Right atrium auricular region (tissue), 2 donors: ENCODE measurements around the gene ABCC6. TPM values are rescaled to one million over a fixed set of nuclear protein-coding genes. Genes with fewer than 3 reads are reported as not detected.
"Not testable (repeated sequence)": the region's sequence is repeated elsewhere in the genome, so short reads cannot be mapped to it uniquely, and the experiment has no call there.

Experiments
- DNase-seq: peaks from one replicate; pipeline ENCODE4 v3.0.0-alpha.2; 2019; ENCODE audit warnings: low spot score
- H3K27ac ChIP-seq, 2 donors: fragments of 200-600 bp; sonication (generic); 1 replicate in 1 of 2; 2 replicates in 1 of 2; pipeline ENCODE4 v1.5.1; 2016 to 2019
- H3K27me3 ChIP-seq, 2 donors: fragments of 200-600 bp; sonication (generic); one replicate each; pipeline versions ENCODE4 v1.5.1 to v1.6.0; 2017 to 2019
- H3K36me3 ChIP-seq: fragments of 200-600 bp; sonication (generic); one replicate; pipeline ENCODE4 v1.5.1; 2016
- H3K4me1 ChIP-seq, 2 donors: fragments of 200-600 bp; sonication (generic); one replicate each; pipeline versions ENCODE4 v1.5.1 to v1.6.0; 2017 to 2019
- H3K4me3 ChIP-seq, 2 donors: fragments of 200-600 bp; sonication (generic); 1 replicate in 1 of 2; 2 replicates in 1 of 2; pipeline ENCODE4 v1.5.1; 2017 to 2019; ENCODE audit warnings: mild to moderate bottlenecking in 1 of 2, moderate library complexity in 1 of 2
- H3K9me3 ChIP-seq, 2 donors: fragments of 200-600 bp; sonication (generic); one replicate each; pipeline ENCODE4 v1.5.1; 2019
- CTCF ChIP-seq, 2 donors: fragments of 200-600 bp; sonication (generic); IDR thresholded peaks; one replicate each; pipeline ENCODE4 v1.5.1; 2019; ENCODE audit warnings: antibody characterized with exemption in 2 of 2
- total RNA-seq, 2 donors: library from RNA; depleted of rRNA; stranded (reverse); fragments of >200 nt; gene quantifications; one replicate each; pipeline ENCODE4 v1.1.0, GENCODE V29; 2016

The ABCC6 gene
- total RNA-seq, 2 donors from 2014 or later = 0.52 to 1.8 TPM

DNA sequence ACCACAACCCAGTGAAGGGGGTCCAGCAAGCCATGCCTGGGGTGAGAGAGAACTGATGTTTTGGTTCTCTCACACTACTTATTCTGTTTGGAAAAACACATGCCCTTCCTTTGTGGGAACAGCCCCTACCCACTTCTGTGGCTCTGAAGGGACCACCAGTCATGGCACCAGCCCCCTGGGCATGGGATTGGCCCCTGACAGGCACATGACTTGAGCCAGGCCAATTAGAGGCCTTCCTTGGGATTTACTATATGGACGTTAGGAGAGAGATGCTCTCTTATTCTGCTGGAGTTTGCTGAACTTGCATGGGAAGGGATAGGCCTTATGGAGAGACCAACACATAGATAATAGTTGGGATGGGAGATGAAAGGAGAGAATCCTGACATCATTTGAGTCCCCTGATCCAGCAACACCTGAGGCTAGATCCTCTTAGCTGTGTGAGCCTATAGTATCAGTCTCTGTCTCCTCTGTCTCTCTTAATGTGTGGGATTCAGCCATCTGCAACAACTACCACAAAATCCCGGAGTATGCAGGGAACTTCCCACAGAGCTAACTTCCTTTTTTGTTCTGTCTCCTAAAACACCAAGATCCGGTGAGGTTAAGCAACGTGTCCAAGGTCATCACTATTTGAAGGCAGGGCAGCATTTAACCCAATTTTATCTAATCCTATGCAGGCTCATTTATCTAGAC, 16.1 kb downstream of the ABCC6 start:
- not testable (repeated sequence) for DNase-seq

DNA sequence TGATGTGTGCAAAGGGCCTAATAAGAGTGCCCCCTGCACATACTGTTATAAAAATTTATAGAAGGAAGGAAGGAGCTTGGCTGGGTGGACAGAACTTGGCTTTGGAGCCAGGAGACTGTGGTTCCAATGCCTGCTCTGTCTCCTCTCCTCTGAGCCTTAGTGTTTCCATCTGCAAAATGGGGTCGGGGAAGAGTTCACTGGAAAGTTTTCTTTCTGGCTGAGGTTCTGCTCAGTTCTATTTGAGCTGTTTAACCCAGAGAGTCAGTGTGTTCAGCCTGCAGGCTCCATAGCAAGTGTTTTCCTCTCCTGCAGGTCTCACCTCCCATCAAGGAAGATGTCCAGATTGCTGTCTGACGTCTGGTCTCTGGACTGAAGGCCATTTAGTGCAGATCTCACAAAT, 17.4 kb downstream of the ABCC6 start:
- not testable (repeated sequence) for H3K27ac ChIP-seq, H3K9me3 ChIP-seq

More for the DNA sequence above, 16.1 kb downstream of the ABCC6 start:
- not testable (repeated sequence) for H3K36me3 ChIP-seq, H3K9me3 ChIP-seq, H3K27me3 ChIP-seq, H3K27ac ChIP-seq, H3K4me3 ChIP-seq, H3K4me1 ChIP-seq

GRCh38 chr16:16204552-16204951, 18.7 kb downstream of the ABCC6 start:
- H3K4me3 ChIP-seq, H3K9me3 ChIP-seq, H3K4me1 ChIP-seq, H3K27ac ChIP-seq, H3K27me3 ChIP-seq, DNase-seq, H3K36me3 ChIP-seq: not testable (repeated sequence)

More for the DNA sequence above, 17.4 kb downstream of the ABCC6 start:
- H3K4me3 ChIP-seq, H3K27me3 ChIP-seq, H3K4me1 ChIP-seq, DNase-seq, H3K36me3 ChIP-seq: not testable (repeated sequence)

DNA sequence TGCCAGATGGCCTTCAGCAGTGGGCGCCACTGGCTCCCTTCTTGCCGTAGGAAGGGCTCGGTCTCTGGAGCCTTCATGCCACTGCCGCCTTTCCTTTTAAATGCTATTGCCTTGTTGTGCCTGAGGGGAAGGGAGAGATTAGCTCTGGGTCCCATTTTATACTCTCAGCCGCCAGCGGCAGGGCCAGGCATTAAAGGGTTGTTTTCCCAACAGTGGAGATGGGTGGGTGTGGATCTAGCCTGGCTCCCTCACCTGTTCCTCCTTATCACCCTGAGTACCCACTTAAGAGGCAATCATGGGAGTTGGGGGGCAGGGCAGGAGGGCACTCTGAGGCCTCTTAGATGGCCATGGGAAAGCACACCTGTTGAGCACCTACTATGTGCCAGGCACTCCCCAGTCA, 19.8 kb downstream of the ABCC6 start:
- not testable (repeated sequence) for H3K36me3 ChIP-seq, H3K27ac ChIP-seq, H3K4me3 ChIP-seq, H3K27me3 ChIP-seq, H3K4me1 ChIP-seq, DNase-seq, H3K9me3 ChIP-seq

GRCh38 chr16:16202400-16203143, 20.7 kb downstream of the ABCC6 start:
- not testable (repeated sequence) for H3K4me1 ChIP-seq, H3K27me3 ChIP-seq, H3K27ac ChIP-seq, H3K9me3 ChIP-seq, H3K36me3 ChIP-seq, H3K4me3 ChIP-seq, DNase-seq
- TF ChIP-seq CTCF (IDR thresholded peaks at IDR 0.05) = peak in 1 of 2 donors; percentile 33

GRCh38 chr16:16201880-16202279, 21.4 kb downstream of the ABCC6 start:
- not testable (repeated sequence) for H3K27me3 ChIP-seq, H3K27ac ChIP-seq, H3K4me3 ChIP-seq, H3K9me3 ChIP-seq, H3K4me1 ChIP-seq, DNase-seq, H3K36me3 ChIP-seq

DNA sequence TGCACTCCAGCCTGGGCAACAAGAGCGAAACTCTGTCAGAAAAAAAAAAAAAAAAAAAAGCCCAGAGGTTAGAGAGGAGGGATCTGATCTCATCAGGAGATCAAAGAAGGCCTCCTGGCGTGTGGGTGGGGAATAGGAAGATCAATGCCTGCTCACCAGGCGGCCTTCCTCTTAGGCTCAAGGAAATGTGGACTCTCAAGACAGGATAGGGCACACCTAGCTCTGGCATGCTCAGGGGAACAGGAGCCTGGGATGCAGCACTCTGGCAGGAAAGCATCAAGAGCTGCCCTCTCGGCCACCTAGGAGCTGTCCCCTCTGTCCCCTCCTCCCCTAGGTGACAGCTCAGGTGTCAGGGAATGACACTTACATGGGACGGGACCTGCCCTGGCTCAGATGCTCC, 22.9 kb downstream of the ABCC6 start:
- not testable (repeated sequence) for H3K4me1 ChIP-seq, H3K9me3 ChIP-seq, H3K27ac ChIP-seq, H3K4me3 ChIP-seq, DNase-seq, H3K36me3 ChIP-seq, H3K27me3 ChIP-seq

GRCh38 chr16:16199428-16199827, 23.9 kb downstream of the ABCC6 start:
- H3K27ac ChIP-seq, DNase-seq, H3K27me3 ChIP-seq, H3K9me3 ChIP-seq, H3K36me3 ChIP-seq, H3K4me1 ChIP-seq, H3K4me3 ChIP-seq: not testable (repeated sequence)

DNA sequence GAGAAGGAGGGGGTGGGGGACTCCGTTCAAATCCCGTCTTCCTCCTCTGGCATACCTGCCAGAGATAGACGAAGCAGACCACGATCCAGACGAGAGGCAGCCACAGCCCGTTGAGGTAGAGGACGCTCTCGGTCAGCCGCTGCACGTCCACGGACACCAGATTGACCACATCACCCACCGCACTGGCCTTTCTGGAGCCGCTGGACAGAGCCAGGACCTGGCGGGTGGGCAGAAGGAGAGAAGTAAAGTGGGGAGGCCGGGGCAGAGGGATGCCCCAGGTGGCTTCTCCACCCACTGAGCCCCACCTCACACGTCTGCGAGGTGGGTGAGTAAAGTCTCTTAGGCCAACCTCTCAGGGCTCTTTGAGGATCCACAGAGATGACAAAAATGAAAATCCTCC, 25.3 kb downstream of the ABCC6 start:
- TF ChIP-seq CTCF (IDR thresholded peaks at IDR 0.05) = no peak
- Histone ChIP-seq H3K27ac (no peak overlapping the region), H3K4me1 (no peaks in the 10 kb centered on the region), H3K9me3 (no peaks in the 10 kb centered on the region), H3K36me3 (no peaks in the 10 kb centered on the region), H3K27me3 (no peaks in the 10 kb centered on the region), H3K4me3 (no peak overlapping the region)
- no peak for DNase-seq
